Putamen (tissue), 1 donor: ENCODE data around the gene PIK3CB.
A peak's percentile ranks its signal among the peaks of the same experiment; 100 is the strongest.
"Not testable (repeated sequence)": the region's sequence is repeated elsewhere in the genome, so short reads cannot be mapped to it uniquely, and the experiment has no call there.

Source experiments
- DNase-seq: peaks from one replicate; pipeline ENCODE4 v3.0.0-alpha.2; 2016; ENCODE audit warnings: low spot score

The PIK3CB gene

GRCh38 chr3:138846824-138847223 is 12.1 kb upstream of the PIK3CB start:
- not testable (repeated sequence) for DNase-seq

GRCh38 chr3:138846262-138846791 is 11.6 kb upstream of the PIK3CB start:
- DNase-seq = no peak

- DNase-seq = no peak
These were observed 11.0 kb upstream of the PIK3CB start for GRCh38 chr3:138845771-138846173.

- no peak for DNase-seq
These were observed 10.5 kb upstream of the PIK3CB start for GRCh38 chr3:138845181-138845601.

GRCh38 chr3:138842483-138843188 is 7.9 kb upstream of the PIK3CB start:
- DNase-seq = no peak

- not testable (repeated sequence) for DNase-seq
These were observed 3.7 kb upstream of the PIK3CB start for GRCh38 chr3:138838385-138838784.

GRCh38 chr3:138835846-138836245 is 1.1 kb upstream of the PIK3CB start:
- DNase-seq = not testable (repeated sequence)

- no peak for DNase-seq
These were observed 649 bp upstream of the PIK3CB start for GRCh38 chr3:138835397-138835757.

- DNase-seq = peak; percentile 32
These were observed 681 bp downstream of the PIK3CB start for GRCh38 chr3:138833899-138834595.

- DNase-seq = not testable (repeated sequence)
These were observed 2.2 kb downstream of the PIK3CB start for GRCh38 chr3:138832473-138833057.

GRCh38 chr3:138829886-138830510 is 4.7 kb downstream of the PIK3CB start:
- DNase-seq = no peak

- no peak for DNase-seq
These were observed 5.6 kb downstream of the PIK3CB start for GRCh38 chr3:138829097-138829496.

- DNase-seq = no peak
These were observed 7.5 kb downstream of the PIK3CB start for GRCh38 chr3:138827222-138827621.

GRCh38 chr3:138825336-138825735 is 9.4 kb downstream of the PIK3CB start:
- no peak for DNase-seq

- no peak for DNase-seq
These were observed 10.6 kb downstream of the PIK3CB start for GRCh38 chr3:138824114-138824506.

- not testable (repeated sequence) for DNase-seq
These were observed 14.3 kb downstream of the PIK3CB start for GRCh38 chr3:138820379-138820778.

- no peak for DNase-seq
These were observed 16.4 kb downstream of the PIK3CB start for GRCh38 chr3:138818185-138818860.

- no peak for DNase-seq
These were observed 17.0 kb downstream of the PIK3CB start for GRCh38 chr3:138817695-138818094.

GRCh38 chr3:138812806-138813205 is 21.9 kb downstream of the PIK3CB start:
- DNase-seq = no peak

- DNase-seq = no peak
These were observed 25.1 kb downstream of the PIK3CB start for GRCh38 chr3:138809500-138810256.
